ENCODE measurements around the gene OTULIN. TPM values are rescaled to one million over a fixed set of nuclear protein-coding genes. Genes with fewer than 3 reads are reported as not detected.

OTULIN gene
- total RNA-seq, 5 donors from 2014 or later (not counting 1 experiment from before 2014, with no cell fraction given), result 57.6 to 67.1 (median 61.2) TPM

DNA sequence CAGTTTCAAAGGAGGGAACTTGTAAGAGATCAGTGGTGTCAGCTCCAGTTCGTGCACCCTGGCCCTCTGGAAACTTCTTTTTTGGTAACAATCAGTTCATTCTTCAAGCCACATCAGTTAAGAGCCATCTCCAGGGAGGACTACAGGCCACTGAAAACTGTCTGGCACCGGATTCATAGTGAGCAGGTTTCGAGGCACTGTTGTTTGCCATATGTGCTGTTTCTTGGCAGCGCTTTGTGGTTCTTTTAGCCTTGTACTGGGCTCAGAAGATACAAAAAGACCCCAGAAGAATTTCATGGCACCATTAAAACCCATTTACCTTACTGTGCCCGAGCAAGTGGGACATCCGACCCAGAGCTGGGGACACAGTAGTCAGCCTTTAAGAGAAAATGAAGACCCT lies 68.5 kb downstream of the OTULIN start:
- CTCF ChIA-PET, result interaction anchor here (0.6 to 0.9 kb wide), 2 partner anchors 276 to 370 kb away, joined by 3 to 8 read pairs; no protein-coding TSS in a partner anchor

DNA sequence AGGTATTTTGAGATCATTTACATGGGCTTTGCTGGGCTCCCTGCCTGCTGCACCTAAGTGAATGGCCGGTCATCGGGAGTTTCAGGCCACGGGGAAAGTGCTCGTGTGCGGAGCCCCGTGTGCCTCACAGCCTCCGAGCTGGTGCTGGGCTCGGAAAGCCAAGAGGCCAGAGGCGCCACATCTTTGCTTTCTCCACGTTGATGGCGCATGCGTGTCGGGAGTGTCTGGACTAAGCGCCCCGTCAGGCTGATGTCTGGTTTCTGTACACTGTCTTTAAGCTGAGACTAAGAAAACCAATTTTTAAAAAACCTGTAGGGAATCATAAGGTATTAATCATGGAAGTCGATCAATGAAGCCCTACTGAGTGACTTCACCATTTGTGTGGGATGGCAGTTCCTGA lies 69.1 kb downstream of the OTULIN start:
- no peaks in the 10 kb centered on the region for H3K4me1 Mint-ChIP-seq
- H3K4me3 ChIP-seq (ENCODE audit: control insufficient read depth in 1 of 2, extremely low read depth in 1 of 2, low read length in 1 of 2), result no peak overlapping the region
- H3K36me3 ChIP-seq (ENCODE audit: control insufficient read depth in 2 of 2, extremely low read depth in 1 of 2, insufficient read depth in 1 of 2, low read length in 1 of 2), result peaks cover 12 to 47% of the 10 kb centered on the region in 2 donors
- no peaks in the 10 kb centered on the region for H3K4me1 ChIP-seq (ENCODE audit: control insufficient read depth in 1 of 2, extremely low read depth in 1 of 2, insufficient read depth in 2 of 2, low read length in 2 of 2)
- POLR2A ChIA-PET, result no interaction called here
- H3K9me3 Mint-ChIP-seq, result no peaks in the 10 kb centered on the region
- no peaks in the 10 kb centered on the region for H3K9me3 ChIP-seq
- H3K4me3 Mint-ChIP-seq, result no peak overlapping the region
- CTCF ChIA-PET, result no interaction called here
- no peak for ATAC-seq (replicated peaks in 1 of 4)
- no peaks in the 10 kb centered on the region for H3K27me3 Mint-ChIP-seq
- no peak overlapping the region for H3K27ac ChIP-seq (ENCODE audit: low read length)
- no peak overlapping the region for H3K27ac Mint-ChIP-seq
- DNase-seq, result no peak
- peaks cover 40% of the 10 kb centered on the region for H3K36me3 Mint-ChIP-seq
- WGBS (ENCODE audit: insufficient coverage), result 99% methylated on average over 15 of the region's 16 CpGs
- H3K27me3 ChIP-seq (replicated peaks in 1 of 2; ENCODE audit: control insufficient read depth in 2 of 2, extremely low read depth in 1 of 2, insufficient read depth in 2 of 2, low read length in 1 of 2), result no peaks in the 10 kb centered on the region

More for the DNA sequence above, 68.5 kb downstream of the OTULIN start:
- ATAC-seq (replicated peaks in 1 of 4) (no peak), DNase-seq (no peak)
- no peaks in the 10 kb centered on the region for H3K4me1 Mint-ChIP-seq
- H3K27me3 Mint-ChIP-seq, result no peaks in the 10 kb centered on the region
- no peaks in the 10 kb centered on the region for H3K9me3 Mint-ChIP-seq
- Histone ChIP-seq H3K9me3 (no peaks in the 10 kb centered on the region), H3K36me3 (ENCODE audit: control insufficient read depth in 2 of 2, extremely low read depth in 1 of 2, insufficient read depth in 1 of 2, low read length in 1 of 2) (peaks cover 10 to 44% of the 10 kb centered on the region in 2 donors), H3K4me1 (ENCODE audit: control insufficient read depth in 1 of 2, extremely low read depth in 1 of 2, insufficient read depth in 2 of 2, low read length in 2 of 2) (no peaks in the 10 kb centered on the region), H3K27me3 (replicated peaks in 1 of 2; ENCODE audit: control insufficient read depth in 2 of 2, extremely low read depth in 1 of 2, insufficient read depth in 2 of 2, low read length in 1 of 2) (no peaks in the 10 kb centered on the region), H3K27ac (ENCODE audit: low read length) (no peak overlapping the region), H3K4me3 (ENCODE audit: control insufficient read depth in 1 of 2, extremely low read depth in 1 of 2, low read length in 1 of 2) (no peak overlapping the region)
- no peak overlapping the region for H3K4me3 Mint-ChIP-seq
- POLR2A ChIA-PET, result no interaction called here
- peaks cover 34% of the 10 kb centered on the region for H3K36me3 Mint-ChIP-seq
- WGBS (ENCODE audit: insufficient coverage), result 90% methylated on average over 3 of the region's 6 CpGs
- H3K27ac Mint-ChIP-seq, result peak overlapping the region in 1 of 2 donors; percentile 56

DNA sequence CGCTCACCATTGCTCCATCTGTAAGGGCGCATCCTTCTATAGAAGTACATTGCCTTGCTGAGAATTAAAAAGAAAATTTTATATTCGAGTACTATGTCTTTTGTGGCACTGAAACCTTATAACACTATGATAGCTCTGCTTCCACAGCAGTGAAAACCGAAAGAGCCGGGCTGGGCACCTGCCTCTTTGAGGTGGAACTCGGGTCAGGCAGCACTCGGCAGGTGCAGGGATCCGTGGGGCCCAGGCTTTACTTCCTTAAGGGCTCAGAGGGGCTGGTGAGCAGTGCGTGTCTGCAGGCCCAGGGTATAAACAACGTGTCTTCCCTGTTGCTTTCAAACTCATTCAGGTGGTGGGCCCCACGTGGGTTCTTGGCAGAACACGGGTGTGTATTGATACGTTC lies 69.9 kb downstream of the OTULIN start:
- CTCF ChIA-PET, result no interaction called here

GRCh38 chr5:14735944-14736343 lies 71.4 kb downstream of the OTULIN start:
- Histone ChIP-seq H3K36me3 (ENCODE audit: control insufficient read depth in 2 of 2, extremely low read depth in 1 of 2, insufficient read depth in 1 of 2, low read length in 1 of 2) (peaks cover 7 to 48% of the 10 kb centered on the region in 2 donors), H3K4me3 (ENCODE audit: control insufficient read depth in 1 of 2, extremely low read depth in 1 of 2, low read length in 1 of 2) (no peak overlapping the region), H3K27me3 (replicated peaks in 1 of 2; ENCODE audit: control insufficient read depth in 2 of 2, extremely low read depth in 1 of 2, insufficient read depth in 2 of 2, low read length in 1 of 2) (no peaks in the 10 kb centered on the region), H3K9me3 (no peaks in the 10 kb centered on the region), H3K4me1 (ENCODE audit: control insufficient read depth in 1 of 2, extremely low read depth in 1 of 2, insufficient read depth in 2 of 2, low read length in 2 of 2) (no peaks in the 10 kb centered on the region), H3K27ac (ENCODE audit: low read length) (no peak overlapping the region)
- no peaks in the 10 kb centered on the region for H3K9me3 Mint-ChIP-seq
- DNase-seq, result no peak
- H3K36me3 Mint-ChIP-seq, result peaks cover 42% of the 10 kb centered on the region
- 83% methylated on average over 4 of the region's 4 CpGs for WGBS (ENCODE audit: insufficient coverage)
- H3K4me3 Mint-ChIP-seq, result no peak overlapping the region
- ChIA-PET POLR2A (no interaction called here), CTCF (interaction anchor here in 1 of 2 donors (1.2 kb wide), 1 partner anchor 88 kb away, joined by 4 read pairs; no protein-coding TSS in a partner anchor)
- no peaks in the 10 kb centered on the region for H3K4me1 Mint-ChIP-seq
- peak overlapping the region in 1 of 2 donors; percentile 66 for H3K27ac Mint-ChIP-seq
- H3K27me3 Mint-ChIP-seq, result no peaks in the 10 kb centered on the region
- no peak for ATAC-seq (replicated peaks in 1 of 4)

More for the DNA sequence above, 69.9 kb downstream of the OTULIN start:
- ATAC-seq (replicated peaks in 1 of 4) (no peak), DNase-seq (no peak)
- H3K27me3 Mint-ChIP-seq, result no peaks in the 10 kb centered on the region
- H3K27me3 ChIP-seq (replicated peaks in 1 of 2; ENCODE audit: control insufficient read depth in 2 of 2, extremely low read depth in 1 of 2, insufficient read depth in 2 of 2, low read length in 1 of 2), result no peaks in the 10 kb centered on the region
- POLR2A ChIA-PET, result no interaction called here
- no peak overlapping the region for H3K4me3 Mint-ChIP-seq
- H3K9me3 ChIP-seq, result no peaks in the 10 kb centered on the region
- H3K36me3 ChIP-seq (ENCODE audit: control insufficient read depth in 2 of 2, extremely low read depth in 1 of 2, insufficient read depth in 1 of 2, low read length in 1 of 2), result peaks cover 10 to 48% of the 10 kb centered on the region in 2 donors
- H3K27ac ChIP-seq (ENCODE audit: low read length), result no peak overlapping the region
- peaks cover 44% of the 10 kb centered on the region for H3K36me3 Mint-ChIP-seq
- no peaks in the 10 kb centered on the region for H3K4me1 ChIP-seq (ENCODE audit: control insufficient read depth in 1 of 2, extremely low read depth in 1 of 2, insufficient read depth in 2 of 2, low read length in 2 of 2)
- H3K27ac Mint-ChIP-seq, result peak overlapping the region; percentile 49 to 67
- no peak overlapping the region for H3K4me3 ChIP-seq (ENCODE audit: control insufficient read depth in 1 of 2, extremely low read depth in 1 of 2, low read length in 1 of 2)
- H3K4me1 Mint-ChIP-seq, result no peaks in the 10 kb centered on the region
- WGBS (ENCODE audit: insufficient coverage), result 94% methylated on average over 8 of the region's 13 CpGs
- H3K9me3 Mint-ChIP-seq, result no peaks in the 10 kb centered on the region

DNA sequence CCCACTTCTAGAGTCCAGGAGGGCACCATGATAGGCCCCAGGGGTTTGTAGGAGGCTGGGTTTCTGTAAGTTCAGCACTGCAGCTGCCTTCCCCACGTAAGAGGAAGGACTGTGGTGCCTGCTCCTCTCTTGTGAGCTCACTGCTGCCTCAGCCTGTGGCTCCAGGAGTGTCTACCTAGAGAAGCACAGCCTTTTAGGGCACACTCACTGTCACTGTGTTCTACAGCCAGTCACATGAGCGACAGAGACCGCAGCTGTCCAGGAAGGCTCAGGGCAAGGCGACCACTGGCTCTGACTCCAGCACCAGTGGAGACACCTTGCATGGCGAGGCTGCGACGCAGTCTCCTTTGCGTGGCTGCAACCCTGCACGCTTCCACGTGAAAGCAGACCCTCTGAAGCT lies 72.8 kb downstream of the OTULIN start:
- no peak for DNase-seq
- no peak overlapping the region for H3K4me3 ChIP-seq (ENCODE audit: control insufficient read depth in 1 of 2, extremely low read depth in 1 of 2, low read length in 1 of 2)
- POLR2A ChIA-PET, result no interaction called here
- Mint-ChIP-seq H3K27me3 (no peaks in the 10 kb centered on the region), H3K27ac (no peak overlapping the region), H3K4me3 (no peak overlapping the region), H3K4me1 (peaks cover 8 to 12% (median 10%) of the 10 kb centered on the region in 3 donors), H3K9me3 (no peaks in the 10 kb centered on the region), H3K36me3 (peaks cover 49% of the 10 kb centered on the region)
- peaks cover 5 to 44% of the 10 kb centered on the region in 2 donors for H3K36me3 ChIP-seq (ENCODE audit: control insufficient read depth in 2 of 2, extremely low read depth in 1 of 2, insufficient read depth in 1 of 2, low read length in 1 of 2)
- no peak for ATAC-seq (replicated peaks in 1 of 4)
- CTCF ChIA-PET, result no interaction called here
- no peak overlapping the region for H3K27ac ChIP-seq (ENCODE audit: low read length)
- H3K4me1 ChIP-seq (ENCODE audit: control insufficient read depth in 1 of 2, extremely low read depth in 1 of 2, insufficient read depth in 2 of 2, low read length in 2 of 2), result peaks cover 2 to 5% of the 10 kb centered on the region in 2 experiments
- no peaks in the 10 kb centered on the region for H3K9me3 ChIP-seq
- WGBS (ENCODE audit: insufficient coverage), result over 99% methylated on average over 10 of the region's 10 CpGs
- H3K27me3 ChIP-seq (replicated peaks in 1 of 2; ENCODE audit: control insufficient read depth in 2 of 2, extremely low read depth in 1 of 2, insufficient read depth in 2 of 2, low read length in 1 of 2), result no peaks in the 10 kb centered on the region

DNA sequence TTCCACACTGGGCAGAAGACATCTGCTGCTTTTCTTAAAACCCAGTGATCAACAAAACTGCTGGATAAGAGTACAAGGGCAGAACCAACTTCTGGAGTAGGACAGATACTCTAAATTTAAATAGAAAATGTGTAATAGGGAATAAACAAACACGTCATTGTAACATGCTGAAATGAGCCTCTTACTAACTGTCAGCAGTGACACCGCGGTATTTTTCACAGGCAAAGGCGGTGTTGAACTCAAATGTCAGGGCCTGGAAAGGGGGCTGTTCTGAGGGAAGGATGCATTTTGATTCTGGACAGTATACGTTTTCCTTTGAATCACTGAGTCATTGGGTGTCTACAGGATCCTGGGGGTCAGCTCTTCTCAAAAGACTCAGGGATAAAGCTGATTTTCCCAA lies 73.5 kb downstream of the OTULIN start:
- Histone ChIP-seq H3K27ac (ENCODE audit: low read length) (no peak overlapping the region), H3K27me3 (replicated peaks in 1 of 2; ENCODE audit: control insufficient read depth in 2 of 2, extremely low read depth in 1 of 2, insufficient read depth in 2 of 2, low read length in 1 of 2) (no peaks in the 10 kb centered on the region), H3K4me1 (ENCODE audit: control insufficient read depth in 1 of 2, extremely low read depth in 1 of 2, insufficient read depth in 2 of 2, low read length in 2 of 2) (peaks cover 2 to 5% of the 10 kb centered on the region in 2 experiments), H3K9me3 (no peaks in the 10 kb centered on the region), H3K36me3 (ENCODE audit: control insufficient read depth in 2 of 2, extremely low read depth in 1 of 2, insufficient read depth in 1 of 2, low read length in 1 of 2) (peaks cover 5 to 50% of the 10 kb centered on the region in 2 donors), H3K4me3 (ENCODE audit: control insufficient read depth in 1 of 2, extremely low read depth in 1 of 2, low read length in 1 of 2) (no peak overlapping the region)
- Mint-ChIP-seq H3K9me3 (no peaks in the 10 kb centered on the region), H3K27me3 (no peaks in the 10 kb centered on the region), H3K27ac (peak overlapping the region in 1 of 2 donors; percentile 52), H3K4me3 (no peak overlapping the region), H3K36me3 (peaks cover 53% of the 10 kb centered on the region), H3K4me1 (peaks cover 16 to 20% (median 18%) of the 10 kb centered on the region in 3 donors)
- ATAC-seq (replicated peaks in 1 of 4) (no peak), DNase-seq (no peak)
- POLR2A ChIA-PET, result no interaction called here
- CTCF ChIA-PET, result no interaction called here
- WGBS (ENCODE audit: insufficient coverage), result 95% methylated on average over 5 of the region's 5 CpGs

DNA sequence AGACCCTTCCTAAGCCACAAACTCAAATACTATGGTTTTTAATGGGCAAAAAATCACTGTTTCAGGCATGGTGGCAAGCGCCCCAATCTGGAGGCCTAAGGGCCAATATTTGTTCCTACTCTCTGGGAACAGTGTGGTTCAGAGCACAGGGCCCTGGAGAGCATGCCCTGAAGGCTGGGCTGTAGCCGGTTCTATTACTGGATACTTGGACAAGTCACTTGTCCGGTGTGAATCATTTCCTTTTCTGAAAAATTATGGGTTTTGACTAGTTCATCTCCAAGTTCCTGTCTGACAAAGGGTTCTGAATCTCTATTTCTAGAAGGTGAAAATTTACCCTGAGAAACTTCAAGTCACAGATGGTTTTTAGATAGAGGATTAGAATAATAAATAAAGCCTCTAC lies 75.0 kb downstream of the OTULIN start:
- no peak overlapping the region for H3K27ac ChIP-seq (ENCODE audit: low read length)
- ChIA-PET CTCF (interaction anchor here in 1 of 2 donors (2.0 kb wide), 1 partner anchor 264 kb away, joined by 4 read pairs; no protein-coding TSS in a partner anchor), POLR2A (no interaction called here)
- Mint-ChIP-seq H3K4me3 (no peak overlapping the region), H3K9me3 (no peaks in the 10 kb centered on the region), H3K27me3 (no peaks in the 10 kb centered on the region), H3K36me3 (peaks cover 53% of the 10 kb centered on the region), H3K4me1 (peaks cover 21 to 23% (median 22%) of the 10 kb centered on the region in 3 donors), H3K27ac (no peak overlapping the region)
- H3K4me1 ChIP-seq (ENCODE audit: control insufficient read depth in 1 of 2, extremely low read depth in 1 of 2, insufficient read depth in 2 of 2, low read length in 2 of 2), result peaks cover 2 to 5% of the 10 kb centered on the region in 2 experiments
- H3K4me3 ChIP-seq (ENCODE audit: control insufficient read depth in 1 of 2, extremely low read depth in 1 of 2, low read length in 1 of 2), result no peak overlapping the region
- no peaks in the 10 kb centered on the region for H3K9me3 ChIP-seq
- H3K27me3 ChIP-seq (replicated peaks in 1 of 2; ENCODE audit: control insufficient read depth in 2 of 2, extremely low read depth in 1 of 2, insufficient read depth in 2 of 2, low read length in 1 of 2), result no peaks in the 10 kb centered on the region
- WGBS (ENCODE audit: insufficient coverage), result 100% methylated on average over 2 of the region's 3 CpGs
- DNase-seq (no peak), ATAC-seq (replicated peaks in 1 of 4) (no peak)
- H3K36me3 ChIP-seq (ENCODE audit: control insufficient read depth in 2 of 2, extremely low read depth in 1 of 2, insufficient read depth in 1 of 2, low read length in 1 of 2), result peaks cover 5 to 50% of the 10 kb centered on the region in 2 donors
